ENCODE measurements around the gene SPATA13.

The SPATA13 gene

GRCh38 chr13:24264976-24265375, 104.5 kb downstream of the SPATA13 start:
- Mint-ChIP-seq H3K4me1 (peaks cover 10% of the 10 kb centered on the region), H3K4me3 (no peak overlapping the region), H3K27me3 (ENCODE audit: low read depth) (no peaks in the 10 kb centered on the region), H3K36me3 (ENCODE audit: low read depth) (peaks cover 4% of the 10 kb centered on the region), H3K27ac (peak overlapping the region; percentile 4 to 23 (median 18)), H3K9me3 (no peaks in the 10 kb centered on the region)
- TF ChIP-seq CTCF (IDR thresholded peaks at IDR 0.05; ENCODE audit: unreplicated experiment in 3 of 3) = no peak

GRCh38 chr13:24265453-24265852, 104.9 kb downstream of the SPATA13 start:
- Mint-ChIP-seq H3K9me3 (no peaks in the 10 kb centered on the region), H3K27ac (no peak overlapping the region), H3K4me3 (no peak overlapping the region), H3K27me3 (ENCODE audit: low read depth) (peaks cover 2% of the 10 kb centered on the region), H3K4me1 (peaks cover 15% of the 10 kb centered on the region), H3K36me3 (ENCODE audit: low read depth) (peaks cover 4% of the 10 kb centered on the region)
- TF ChIP-seq CTCF (IDR thresholded peaks at IDR 0.05; ENCODE audit: unreplicated experiment in 3 of 3) = no peak

GRCh38 chr13:24267274-24267673, 106.8 kb downstream of the SPATA13 start:
- H3K27me3 Mint-ChIP-seq (ENCODE audit: low read depth) = peaks cover 3% of the 10 kb centered on the region
- peaks cover 24% of the 10 kb centered on the region for H3K4me1 Mint-ChIP-seq
- no peak overlapping the region for H3K4me3 Mint-ChIP-seq
- no peak overlapping the region for H3K27ac Mint-ChIP-seq
- no peak for TF ChIP-seq CTCF (IDR thresholded peaks at IDR 0.05; ENCODE audit: unreplicated experiment in 3 of 3)
- peaks cover 4% of the 10 kb centered on the region for H3K36me3 Mint-ChIP-seq (ENCODE audit: low read depth)
- no peaks in the 10 kb centered on the region for H3K9me3 Mint-ChIP-seq

GRCh38 chr13:24267801-24268200, 107.3 kb downstream of the SPATA13 start:
- H3K9me3 Mint-ChIP-seq = no peaks in the 10 kb centered on the region
- peaks cover 28% of the 10 kb centered on the region for H3K4me1 Mint-ChIP-seq
- H3K36me3 Mint-ChIP-seq (ENCODE audit: low read depth) = peaks cover 4% of the 10 kb centered on the region
- H3K27ac Mint-ChIP-seq = no peak overlapping the region
- TF ChIP-seq CTCF (IDR thresholded peaks at IDR 0.05; ENCODE audit: unreplicated experiment in 3 of 3) = no peak
- H3K4me3 Mint-ChIP-seq = no peak overlapping the region
- H3K27me3 Mint-ChIP-seq (ENCODE audit: low read depth) = peaks cover 3% of the 10 kb centered on the region

GRCh38 chr13:24269821-24270220, 109.3 kb downstream of the SPATA13 start:
- H3K4me1 Mint-ChIP-seq = peaks cover 42% of the 10 kb centered on the region
- peaks cover 3% of the 10 kb centered on the region for H3K27me3 Mint-ChIP-seq (ENCODE audit: low read depth)
- H3K27ac Mint-ChIP-seq = peak overlapping the region; percentile 75 to 93 (median 76)
- TF ChIP-seq CTCF (IDR thresholded peaks at IDR 0.05; ENCODE audit: unreplicated experiment in 3 of 3) = no peak
- peaks cover 4% of the 10 kb centered on the region for H3K36me3 Mint-ChIP-seq (ENCODE audit: low read depth)
- H3K4me3 Mint-ChIP-seq = peak overlapping the region in 1 of 3 experiments; percentile 12
- no peaks in the 10 kb centered on the region for H3K9me3 Mint-ChIP-seq

- Mint-ChIP-seq H3K9me3 (no peaks in the 10 kb centered on the region), H3K4me3 (peak overlapping the region; percentile 50 to 70 (median 68)), H3K27ac (peak overlapping the region; percentile 75 to 93 (median 77)), H3K4me1 (peaks cover 46% of the 10 kb centered on the region), H3K27me3 (ENCODE audit: low read depth) (peaks cover 3% of the 10 kb centered on the region), H3K36me3 (ENCODE audit: low read depth) (peaks cover 4% of the 10 kb centered on the region)
- no peak for TF ChIP-seq CTCF (IDR thresholded peaks at IDR 0.05; ENCODE audit: unreplicated experiment in 3 of 3)
These were observed 110.2 kb downstream of the SPATA13 start for GRCh38 chr13:24270639-24271141.
